MV-4-11 (cell line): Measurements from ENCODE around the gene LRG1.

Source experiments
- DNase-seq: peaks from one replicate; lab custom pipeline; 2025; lab: John Stamatoyannopoulos, UW

Gene LRG1

GRCh38 chr19:4550479-4551050, 10.7 kb upstream of the LRG1 start:
- no peak for DNase-seq

GRCh38 chr19:4550018-4550417, 10.2 kb upstream of the LRG1 start:
- no peak for DNase-seq

- no peak for DNase-seq
These were observed 8.4 kb upstream of the LRG1 start for GRCh38 chr19:4548238-4548584.

GRCh38 chr19:4547303-4548237, 7.7 kb upstream of the LRG1 start:
- peak; percentile 33 for DNase-seq

- DNase-seq: no peak
These were observed 4.2 kb upstream of the LRG1 start for GRCh38 chr19:4543842-4544647.

GRCh38 chr19:4542896-4543841, 3.3 kb upstream of the LRG1 start:
- peak; percentile 94 for DNase-seq

GRCh38 chr19:4541806-4542145, 1.9 kb upstream of the LRG1 start:
- DNase-seq: peak; percentile 66

- DNase-seq: peak; percentile 75
These were observed 1.4 kb upstream of the LRG1 start for GRCh38 chr19:4541114-4541805.

GRCh38 chr19:4539169-4539692, 605 bp downstream of the LRG1 start:
- no peak for DNase-seq

GRCh38 chr19:4538601-4538954, 1.3 kb downstream of the LRG1 start:
- no peak for DNase-seq

GRCh38 chr19:4537953-4538600, 1.8 kb downstream of the LRG1 start:
- DNase-seq: no peak

- DNase-seq: no peak
These were observed 3.0 kb downstream of the LRG1 start for GRCh38 chr19:4536798-4537197.

GRCh38 chr19:4534836-4535658, 4.8 kb downstream of the LRG1 start, which contains the start of gene PLIN5:
Gene PLIN5 (minus strand): TSS chr19:4535224. CDS start chr19:4534074, 1,150 bp downstream.
- DNase-seq: peak; percentile 59

- DNase-seq: no peak
These were observed 5.9 kb downstream of the LRG1 start for GRCh38 chr19:4533835-4534424.

GRCh38 chr19:4533334-4533733, 6.5 kb downstream of the LRG1 start:
- DNase-seq: no peak

GRCh38 chr19:4531562-4532165, 8.2 kb downstream of the LRG1 start:
- DNase-seq: no peak

- DNase-seq: no peak
These were observed 9.8 kb downstream of the LRG1 start for GRCh38 chr19:4529924-4530522.

GRCh38 chr19:4528843-4529242, 11.0 kb downstream of the LRG1 start:
- DNase-seq: no peak
